Caco-2 (cell line): Measurements from ENCODE around the gene CORO2B. TPM values are rescaled to one million over a fixed set of nuclear protein-coding genes. Genes with fewer than 3 reads are reported as not detected.

Source experiments
- BruUV-seq: library from RNA; stranded (reverse); fragments of 400-500 nt; replicated peaks from 2 replicates; lab custom pipeline; 2021; lab: Mats Ljungman, UMichigan
- CTCF ChIA-PET: fragments of 300-600 bp; sonication (Branson Sonifier 250); formaldehyde crosslinking; loops from one replicate; lab custom pipeline; 2022; ENCODE audit warnings: antibody characterized with exemption; lab: Charles Lee
- POLR2A ChIA-PET: fragments of 300-600 bp; sonication (Branson Sonifier 250); formaldehyde crosslinking; loops from one replicate; lab custom pipeline; 2022; ENCODE audit warnings: antibody characterized with exemption; lab: Charles Lee
- DNase-seq, 2 experiments: peaks; one replicate each; pipeline versions ENCODE4 v3.0.0 to v3.0.0-alpha.2; 2020 to 2022
- H3K27me3 ChIP-seq: replicated peaks from 2 replicates; pipeline ENCODE4 v1.6.0; 2011; ENCODE audit warnings: low read length; ENCODE audit not compliant: control insufficient read depth, insufficient read depth
- H3K36me3 ChIP-seq: 2 replicates; pipeline ENCODE4 v1.5.1; 2011; ENCODE audit warnings: low read length; ENCODE audit not compliant: control insufficient read depth, insufficient read depth
- H3K4me1 ChIP-seq: fragments of 250-450 bp; sonication (Bioruptor Pico); 2 replicates; pipeline ENCODE4 v1.5.1; 2020; ENCODE audit warnings: mild to moderate bottlenecking
- H3K4me3 ChIP-seq: 2 replicates; pipeline ENCODE4 v1.5.1; 2011; ENCODE audit warnings: low read depth, mild to moderate bottlenecking, control low read depth, low read length
- H3K9me3 ChIP-seq: fragments of 250-450 bp; sonication (Bioruptor Pico); 2 replicates; pipeline ENCODE4 v1.5.1; 2020; ENCODE audit warnings: mild to moderate bottlenecking, moderate library complexity
- H3K27ac Mint-ChIP-seq: one replicate; pipeline ENCODE4 v1.8.0; 2022; ENCODE audit warnings: mixed read lengths; ENCODE audit not compliant: unreplicated experiment
- H3K27me3 Mint-ChIP-seq: one replicate; pipeline ENCODE4 v1.8.0; 2022; ENCODE audit warnings: mixed read lengths; ENCODE audit not compliant: insufficient read depth, unreplicated experiment
- H3K36me3 Mint-ChIP-seq: one replicate; pipeline ENCODE4 v1.8.0; 2022; ENCODE audit warnings: mild to moderate bottlenecking, mixed read lengths; ENCODE audit not compliant: insufficient read depth, unreplicated experiment
- H3K4me1 Mint-ChIP-seq: one replicate; pipeline ENCODE4 v1.8.0; 2022; ENCODE audit warnings: low read depth, mixed read lengths; ENCODE audit not compliant: unreplicated experiment
- H3K4me3 Mint-ChIP-seq: one replicate; pipeline ENCODE4 v1.8.0; 2022; ENCODE audit warnings: mild to moderate bottlenecking, moderate library complexity, mixed read lengths; ENCODE audit not compliant: unreplicated experiment
- H3K9me3 Mint-ChIP-seq: one replicate; pipeline ENCODE4 v1.8.0; 2022; ENCODE audit warnings: mixed read lengths; ENCODE audit not compliant: unreplicated experiment
- intact Hi-C: fragments of 100-400 bp; cut with micrococcal nuclease; formaldehyde crosslinking; loops from one replicate; pipeline ENCODE4 v1.10.0; 2022; ENCODE audit not compliant: unreplicated experiment
- total RNA-seq: library from RNA; stranded (reverse); gene quantifications from 2 replicates; pipeline ENCODE4 v1.2.3, GENCODE V29; 2022
- TF ChIP-seq, protein P1 (sequence below), 2 experiments: fragments of 200-600 bp in 1 of 2; IDR thresholded peaks; 1 replicate in 1 of 2; 2 replicates in 1 of 2; pipeline versions ENCODE4 v1.5.1 to v1.8.0; 2011 to 2022; ENCODE audit warnings: antibody characterized with exemption in 1 of 2, control low read depth in 1 of 2, inconsistent platforms in 1 of 2, low read depth in 1 of 2, low read length in 1 of 2, mild to moderate bottlenecking in 1 of 2, moderate library complexity in 1 of 2; ENCODE audit not compliant: insufficient read depth in 1 of 2, severe bottlenecking in 1 of 2, unreplicated experiment in 1 of 2

The CORO2B gene
- total RNA-seq, 1 experiment from 2014 or later = 0.25 TPM

DNA sequence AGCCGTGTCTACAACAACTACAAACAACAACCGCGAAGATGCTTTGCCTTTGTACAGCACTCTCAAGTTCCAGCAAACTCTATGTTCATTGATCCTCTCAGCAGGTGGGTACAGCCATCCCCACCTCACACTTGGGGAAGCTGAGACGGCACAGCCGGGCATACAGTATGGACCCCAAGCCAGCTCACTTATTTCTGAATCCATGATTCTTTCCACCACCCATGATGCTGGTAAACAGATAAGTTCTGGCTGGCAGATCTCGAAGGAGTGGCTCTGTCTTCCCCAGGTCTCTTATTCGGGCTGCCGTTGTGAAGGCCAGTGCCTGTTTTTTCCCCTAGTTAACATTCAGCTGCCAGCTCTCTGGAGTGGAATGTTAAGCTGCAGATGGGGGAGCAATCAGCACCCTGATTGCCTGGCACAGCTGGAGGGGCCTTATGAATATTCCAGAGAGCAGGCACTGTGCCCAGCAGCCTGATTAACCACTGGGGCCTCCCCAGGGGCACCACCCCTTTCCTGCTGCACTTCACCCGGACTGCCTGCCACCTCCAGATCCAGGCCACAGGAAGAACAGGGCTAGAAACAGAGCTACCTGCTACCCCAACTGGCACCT is 73.2 kb downstream of the CORO2B start:
- H3K27me3 ChIP-seq = no peaks in the 10 kb centered on the region
- H3K4me1 ChIP-seq = no peaks in the 10 kb centered on the region
- TF ChIP-seq, protein P1, sequence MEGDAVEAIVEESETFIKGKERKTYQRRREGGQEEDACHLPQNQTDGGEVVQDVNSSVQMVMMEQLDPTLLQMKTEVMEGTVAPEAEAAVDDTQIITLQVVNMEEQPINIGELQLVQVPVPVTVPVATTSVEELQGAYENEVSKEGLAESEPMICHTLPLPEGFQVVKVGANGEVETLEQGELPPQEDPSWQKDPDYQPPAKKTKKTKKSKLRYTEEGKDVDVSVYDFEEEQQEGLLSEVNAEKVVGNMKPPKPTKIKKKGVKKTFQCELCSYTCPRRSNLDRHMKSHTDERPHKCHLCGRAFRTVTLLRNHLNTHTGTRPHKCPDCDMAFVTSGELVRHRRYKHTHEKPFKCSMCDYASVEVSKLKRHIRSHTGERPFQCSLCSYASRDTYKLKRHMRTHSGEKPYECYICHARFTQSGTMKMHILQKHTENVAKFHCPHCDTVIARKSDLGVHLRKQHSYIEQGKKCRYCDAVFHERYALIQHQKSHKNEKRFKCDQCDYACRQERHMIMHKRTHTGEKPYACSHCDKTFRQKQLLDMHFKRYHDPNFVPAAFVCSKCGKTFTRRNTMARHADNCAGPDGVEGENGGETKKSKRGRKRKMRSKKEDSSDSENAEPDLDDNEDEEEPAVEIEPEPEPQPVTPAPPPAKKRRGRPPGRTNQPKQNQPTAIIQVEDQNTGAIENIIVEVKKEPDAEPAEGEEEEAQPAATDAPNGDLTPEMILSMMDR (IDR thresholded peaks at IDR 0.05; ENCODE audit: insufficient read depth in 1 of 2, low read depth in 1 of 2, low read length in 1 of 2, severe bottlenecking in 1 of 2, unreplicated experiment in 1 of 2) = no peak
- Mint-ChIP-seq H3K27ac (no peak overlapping the region), H3K27me3 (no peaks in the 10 kb centered on the region), H3K36me3 (no peaks in the 10 kb centered on the region), H3K9me3 (no peaks in the 10 kb centered on the region), H3K4me3 (no peak overlapping the region), H3K4me1 (no peaks in the 10 kb centered on the region)
- DNase-seq = no peak
- H3K9me3 ChIP-seq = no peaks in the 10 kb centered on the region
- intact Hi-C loops = no loop called here
- no peak overlapping the region for H3K4me3 ChIP-seq
- no TSS peak for BruUV-seq
- ChIA-PET POLR2A (no interaction called here), CTCF (no interaction called here)
- H3K36me3 ChIP-seq = no peaks in the 10 kb centered on the region

DNA sequence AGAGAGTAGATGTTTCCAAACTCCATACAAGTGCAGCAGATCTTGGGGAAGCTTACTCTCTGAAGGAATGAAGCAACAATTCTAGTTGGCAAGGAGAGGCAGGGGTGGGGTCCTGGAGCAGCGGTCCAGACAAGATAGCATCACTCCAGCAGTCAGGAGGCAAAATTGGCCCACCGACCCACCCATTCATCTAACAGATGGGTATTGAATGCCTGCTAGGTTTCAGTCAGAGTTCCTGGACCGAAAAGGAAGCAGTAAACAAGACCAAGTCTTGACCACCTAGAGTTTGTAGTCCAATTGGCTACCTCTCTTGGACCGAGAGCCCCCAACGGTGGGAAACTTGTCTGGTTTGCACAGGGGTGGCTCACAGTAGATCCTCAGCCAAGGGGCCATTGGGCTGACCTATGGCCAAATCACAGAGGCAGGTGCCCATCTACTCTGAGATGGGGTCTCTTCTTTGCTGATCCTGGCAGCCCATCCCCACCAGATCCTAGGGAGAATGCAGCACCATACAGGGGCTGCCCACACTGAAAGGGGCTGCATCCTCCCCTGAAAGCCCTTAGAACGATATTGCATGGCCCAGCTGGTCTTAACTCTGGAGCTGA is 74.3 kb downstream of the CORO2B start:
- Histone ChIP-seq H3K9me3 (no peaks in the 10 kb centered on the region), H3K4me3 (no peak overlapping the region), H3K4me1 (no peaks in the 10 kb centered on the region), H3K36me3 (no peaks in the 10 kb centered on the region), H3K27me3 (no peaks in the 10 kb centered on the region)
- BruUV-seq = no TSS peak
- no peak for DNase-seq
- H3K4me1 Mint-ChIP-seq = no peaks in the 10 kb centered on the region
- no peak overlapping the region for H3K4me3 Mint-ChIP-seq
- no peaks in the 10 kb centered on the region for H3K36me3 Mint-ChIP-seq
- H3K27ac Mint-ChIP-seq = no peak overlapping the region
- intact Hi-C loops = no loop called here
- ChIA-PET CTCF (no interaction called here), POLR2A (no interaction called here)
- TF ChIP-seq, protein P1 (IDR thresholded peaks at IDR 0.05; ENCODE audit: insufficient read depth in 1 of 2, low read depth in 1 of 2, low read length in 1 of 2, severe bottlenecking in 1 of 2, unreplicated experiment in 1 of 2) = no peak
- H3K9me3 Mint-ChIP-seq = no peaks in the 10 kb centered on the region
- no peaks in the 10 kb centered on the region for H3K27me3 Mint-ChIP-seq

DNA sequence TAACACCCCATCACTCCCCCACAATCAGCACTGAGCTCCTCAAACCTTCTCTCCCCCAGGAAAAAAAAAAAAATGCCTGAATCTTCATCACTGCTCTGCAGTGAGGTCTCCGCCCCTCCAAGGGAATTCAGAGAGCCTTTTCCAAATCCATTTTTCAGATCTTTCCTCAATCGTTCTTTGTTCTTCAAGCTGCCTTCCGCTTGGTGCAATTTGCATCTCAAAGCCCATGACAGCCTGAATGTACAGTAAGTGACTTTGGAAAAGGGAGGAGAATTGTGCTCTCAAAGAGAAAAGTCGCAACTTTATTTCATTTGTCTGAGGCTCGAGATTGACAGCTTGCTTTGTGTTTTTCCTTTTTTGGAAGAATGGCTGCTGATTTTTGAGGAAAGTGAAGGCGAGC is 75.0 kb downstream of the CORO2B start:
- no peaks in the 10 kb centered on the region for H3K9me3 Mint-ChIP-seq
- no peaks in the 10 kb centered on the region for H3K27me3 Mint-ChIP-seq
- H3K36me3 Mint-ChIP-seq = no peaks in the 10 kb centered on the region
- TF ChIP-seq, protein P1 (IDR thresholded peaks at IDR 0.05; ENCODE audit: insufficient read depth in 1 of 2, low read depth in 1 of 2, low read length in 1 of 2, severe bottlenecking in 1 of 2, unreplicated experiment in 1 of 2) = no peak
- no peaks in the 10 kb centered on the region for H3K9me3 ChIP-seq
- ChIA-PET POLR2A (no interaction called here), CTCF (no interaction called here)
- no peak overlapping the region for H3K4me3 ChIP-seq
- intact Hi-C loops = no loop called here
- no peaks in the 10 kb centered on the region for H3K27me3 ChIP-seq
- DNase-seq = no peak
- H3K36me3 ChIP-seq = no peaks in the 10 kb centered on the region
- H3K4me1 ChIP-seq = no peaks in the 10 kb centered on the region
- H3K4me3 Mint-ChIP-seq = no peak overlapping the region
- BruUV-seq = no TSS peak
- H3K27ac Mint-ChIP-seq = no peak overlapping the region
- no peaks in the 10 kb centered on the region for H3K4me1 Mint-ChIP-seq
